Pancreas (tissue), 10 donors: ENCODE measurements around the gene KNTC1. TPM values are rescaled to one million over a fixed set of nuclear protein-coding genes. Genes with fewer than 3 reads are reported as not detected.

Experiments used
- ATAC-seq, 4 donors: fragments of 200-7000 bp; cut with Tn5 transposase; one replicate each; pipeline versions ENCODE4 v1.8.0 to v1.9.1; 2020; ENCODE audit warnings: mild to moderate bottlenecking in 4 of 4, moderate library complexity in 4 of 4
- DNase-seq, 6 donors: peaks; one replicate each; pipeline ENCODE4 v3.0.0-alpha.2; 2020
- FAIRE-seq: peaks from 2 replicates; lab custom pipeline; 2012; peaks lifted over from hg19 to GRCh38; lab: Jason Lieb, UNC
- H3K27ac ChIP-seq, 4 donors: fragments of 200-600 bp; sonication (generic); 1 replicate in 3 of 4; 2 replicates in 1 of 4; pipeline versions ENCODE4 v1.5.0 to v1.8.0; 2020
- H3K27me3 ChIP-seq, 4 donors: fragments of 200-600 bp; one replicate each; pipeline ENCODE4 v1.8.0; 2021
- H3K36me3 ChIP-seq, 3 donors: fragments of 200-600 bp; sonication (generic) in 1 of 3; one replicate each; pipeline versions ENCODE4 v1.5.0 to v1.8.0; 2020 to 2021
- H3K4me1 ChIP-seq, 3 donors: fragments of 200-600 bp; one replicate each; pipeline ENCODE4 v1.8.0; 2021
- H3K4me3 ChIP-seq, 4 donors: fragments of 200-600 bp; sonication (generic) in 2 of 4; one replicate each; pipeline versions ENCODE4 v1.5.0 to v1.8.0; 2020 to 2021
- H3K9me3 ChIP-seq, 4 donors: fragments of 200-600 bp; one replicate each; pipeline ENCODE4 v1.8.0; 2021
- CTCF ChIP-seq, 4 donors: fragments of 200-600 bp; sonication (generic) in 3 of 4; IDR thresholded peaks; one replicate each; pipeline versions ENCODE4 v1.5.0 to v1.8.0; 2021; ENCODE audit warnings: antibody characterized with exemption in 4 of 4
- WGBS, 2 donors: extraction: QIAGEN DNeasy Blood & Tissue Kit; methylation state at CpG; one replicate each; pipeline ENCODE4 v1.1.7; 2013; 5-methylcytosine and 5-hydroxymethylcytosine counted together
- intact Hi-C, 3 donors: fragments of 100-400 bp; cut with DNase I; formaldehyde crosslinking; loops; one replicate each; pipeline versions ENCODE4 v1.11.1 to v1.14.2; 2022
- polyA plus RNA-seq, 2 donors: library from polyadenylated mRNA; stranded (reverse); fragments of 200-250 nt; gene quantifications; one replicate each; pipeline ENCODE4 v1.2.3, GENCODE V29; 2013
- total RNA-seq, 6 donors: library from RNA; stranded (reverse); fragmentation: NEBNext Ultra II Directional in 4 of 6; extraction: Animal tissue kit (Norgen Biotek cat#: 25700) in 4 of 6; gene quantifications; one replicate each; pipeline versions ENCODE4 v1.2.1 to v1.2.4, GENCODE V29; 2021 to 2023
- donor health status: healthy with polysubstance abuse.
- donor health status: DM: no; HTN: no; CAD: no; lungs with moderate emphysema.
- donor health status: DM: no; HTN: no; CAD: no.
- donor health status: control.
- donor health status: control.
- donor health status: Bipolar disorder and iron deficiency.
- donor health status: DM: yes; HTN: yes; CAD: no.
- donor health status: DM: no; HTN: no; CAD: no.
- donor health status: DM: no; HTN: no; CAD: no.
- donor health status: DM: yes; HTN: yes; CAD: no.

The KNTC1 gene
- total and polyA plus RNA-seq, 8 donors: 2.7 to 10.2 (median 4.9) TPM

- FAIRE-seq: no peak
Observed at GRCh38 chr12:122661938-122662337, 134.9 kb downstream of the KNTC1 start.

GRCh38 chr12:122665349-122665748, 138.3 kb downstream of the KNTC1 start:
- WGBS, 2 donors: 78 to 81% methylated on average over 8 of the region's 8 CpGs
- FAIRE-seq (no peak), ATAC-seq (no peak), DNase-seq (no peak)
- H3K9me3 ChIP-seq: no peaks in the 10 kb centered on the region
- TF ChIP-seq CTCF (IDR thresholded peaks at IDR 0.05): no peak
- no peaks in the 10 kb centered on the region for H3K27me3 ChIP-seq
- no peak overlapping the region for H3K4me3 ChIP-seq
- no peaks in the 10 kb centered on the region for H3K4me1 ChIP-seq
- no peak overlapping the region for H3K27ac ChIP-seq
- intact Hi-C loops: no loop called here
- H3K36me3 ChIP-seq: no peaks in the 10 kb centered on the region

More at GRCh38 chr12:122661938-122662337, 134.9 kb downstream of the KNTC1 start:
- Histone ChIP-seq H3K36me3 (no peaks in the 10 kb centered on the region), H3K27ac (no peak overlapping the region), H3K4me3 (no peak overlapping the region), H3K27me3 (no peaks in the 10 kb centered on the region), H3K9me3 (no peaks in the 10 kb centered on the region), H3K4me1 (no peaks in the 10 kb centered on the region)
- no peak for TF ChIP-seq CTCF (IDR thresholded peaks at IDR 0.05)
- WGBS, 2 donors: 87 to 92% methylated on average over 3 of the region's 3 CpGs
- no peak for DNase-seq
- no peak for ATAC-seq
- intact Hi-C loops: no loop called here

GRCh38 chr12:122665759-122666158, 138.7 kb downstream of the KNTC1 start:
- no peak overlapping the region for H3K27ac ChIP-seq
- intact Hi-C loops: no loop called here
- WGBS, 2 donors: 84 to 85% methylated on average over 5 of the region's 5 CpGs
- no peaks in the 10 kb centered on the region for H3K36me3 ChIP-seq
- no peaks in the 10 kb centered on the region for H3K27me3 ChIP-seq
- no peak for TF ChIP-seq CTCF (IDR thresholded peaks at IDR 0.05)
- no peaks in the 10 kb centered on the region for H3K9me3 ChIP-seq
- ATAC-seq (no peak), DNase-seq (no peak), FAIRE-seq (no peak)
- no peak overlapping the region for H3K4me3 ChIP-seq
- no peaks in the 10 kb centered on the region for H3K4me1 ChIP-seq

GRCh38 chr12:122668268-122668667, 141.2 kb downstream of the KNTC1 start:
- no peak for DNase-seq
- no peak for ATAC-seq
- H3K4me1 ChIP-seq: no peaks in the 10 kb centered on the region
- no peaks in the 10 kb centered on the region for H3K27me3 ChIP-seq
- intact Hi-C loops: no loop called here
- H3K36me3 ChIP-seq: no peaks in the 10 kb centered on the region
- FAIRE-seq: no peak
- 87 to 91% methylated on average over 2 of the region's 2 CpGs for WGBS, 2 donors
- no peak overlapping the region for H3K4me3 ChIP-seq
- no peak overlapping the region for H3K27ac ChIP-seq
- TF ChIP-seq CTCF (IDR thresholded peaks at IDR 0.05): no peak
- no peaks in the 10 kb centered on the region for H3K9me3 ChIP-seq

GRCh38 chr12:122669397-122670070, 142.5 kb downstream of the KNTC1 start:
- Histone ChIP-seq H3K36me3 (no peaks in the 10 kb centered on the region), H3K4me3 (no peak overlapping the region), H3K27me3 (no peaks in the 10 kb centered on the region), H3K27ac (no peak overlapping the region), H3K9me3 (no peaks in the 10 kb centered on the region), H3K4me1 (no peaks in the 10 kb centered on the region)
- DNase-seq (no peak), FAIRE-seq (no peak), ATAC-seq (no peak)
- intact Hi-C loops: no loop called here
- 57 to 61% methylated on average over 5 of the region's 5 CpGs for WGBS, 2 donors
- no peak for TF ChIP-seq CTCF (IDR thresholded peaks at IDR 0.05)
